ENCODE measurements around the gene FAM110A.
A peak's percentile ranks its signal among the peaks of the same experiment; 100 is the strongest.
"Not testable (repeated sequence)": the region's sequence is repeated elsewhere in the genome, so short reads cannot be mapped to it uniquely, and the experiment has no call there.

The FAM110A gene

GRCh38 chr20:819680-820322 lies 13.7 kb upstream of the FAM110A start:
- Mint-ChIP-seq H3K9me3 (no peaks in the 10 kb centered on the region), H3K27ac (peak overlapping the region; percentile 17), H3K4me3 (no peak overlapping the region), H3K36me3 (no peaks in the 10 kb centered on the region), H3K4me1 (peaks cover 12% of the 10 kb centered on the region)
- DNase-seq (ENCODE audit: low spot score in 2 of 2), result no peak
- ATAC-seq, result no peak

DNA sequence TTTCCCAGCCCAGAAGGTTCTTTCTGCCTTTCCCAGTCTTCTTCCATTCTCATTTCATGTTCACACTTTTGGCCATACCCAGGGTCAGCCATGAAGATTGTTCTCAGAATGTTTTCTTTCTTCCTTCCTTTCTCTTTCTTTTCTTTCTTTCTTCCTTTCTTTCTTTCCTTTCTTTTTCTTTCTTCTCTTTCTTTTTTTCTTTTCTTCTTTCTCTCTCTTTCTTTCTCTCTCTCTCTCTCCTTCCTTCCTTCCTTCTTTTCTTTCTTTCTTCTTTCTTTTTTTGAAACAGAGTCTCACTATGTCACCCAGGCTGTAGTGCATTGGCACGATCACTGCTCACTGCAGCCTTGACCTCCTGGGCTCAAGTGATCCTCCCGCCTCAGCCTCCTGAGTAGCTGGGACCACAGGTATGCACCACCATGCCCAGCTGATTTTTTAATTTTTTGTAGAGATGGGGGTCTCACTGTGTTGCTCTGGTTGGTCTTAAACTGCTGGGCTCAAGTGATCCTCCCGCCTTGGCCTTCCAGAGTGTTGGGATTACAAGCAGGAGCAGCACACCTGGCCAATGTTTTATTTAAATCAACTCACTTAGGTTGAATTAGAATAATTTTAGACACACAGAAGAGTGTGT lies 13.1 kb upstream of the FAM110A start:
- ATAC-seq (no peak), DNase-seq (ENCODE audit: low spot score in 2 of 2) (no peak)
- Mint-ChIP-seq H3K4me1 (peaks cover 13% of the 10 kb centered on the region), H3K9me3 (no peaks in the 10 kb centered on the region), H3K36me3 (no peaks in the 10 kb centered on the region), H3K4me3 (no peak overlapping the region), H3K27ac (peak overlapping the region; percentile 17)

GRCh38 chr20:821046-821730 lies 12.3 kb upstream of the FAM110A start:
- peak overlapping the region; percentile 75 for H3K27ac Mint-ChIP-seq
- DNase-seq (ENCODE audit: low spot score in 2 of 2) (no peak), ATAC-seq (no peak)
- H3K9me3 Mint-ChIP-seq, result no peaks in the 10 kb centered on the region
- H3K4me3 Mint-ChIP-seq, result no peak overlapping the region
- no peaks in the 10 kb centered on the region for H3K36me3 Mint-ChIP-seq
- peaks cover 14% of the 10 kb centered on the region for H3K4me1 Mint-ChIP-seq

DNA sequence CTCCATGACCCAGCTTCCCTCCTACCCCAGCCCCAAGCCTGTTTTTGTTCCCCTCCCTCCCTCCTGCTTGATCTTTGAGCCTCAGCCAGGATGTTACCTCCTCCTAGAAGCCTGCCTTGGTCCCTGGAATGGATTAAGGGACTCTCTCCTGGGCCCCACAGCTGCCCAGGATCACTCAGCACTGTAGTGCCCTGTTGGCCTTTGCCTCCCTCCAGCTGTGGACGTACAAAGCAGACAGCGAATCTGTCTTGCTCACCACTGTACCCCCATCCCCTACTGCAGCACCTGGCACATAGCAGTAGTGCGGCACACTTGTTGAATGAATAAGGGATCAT lies 11.8 kb upstream of the FAM110A start:
- Mint-ChIP-seq H3K4me1 (peaks cover 12% of the 10 kb centered on the region), H3K9me3 (no peaks in the 10 kb centered on the region), H3K36me3 (no peaks in the 10 kb centered on the region), H3K27ac (no peak overlapping the region), H3K4me3 (no peak overlapping the region)
- ATAC-seq (no peak), DNase-seq (ENCODE audit: low spot score in 2 of 2) (no peak)

- no peaks in the 10 kb centered on the region for H3K9me3 Mint-ChIP-seq
- no peak for DNase-seq (ENCODE audit: low spot score in 2 of 2)
- H3K4me3 Mint-ChIP-seq, result no peak overlapping the region
- peaks cover 12% of the 10 kb centered on the region for H3K4me1 Mint-ChIP-seq
- H3K27ac Mint-ChIP-seq, result no peak overlapping the region
- no peak for ATAC-seq
- H3K36me3 Mint-ChIP-seq, result no peaks in the 10 kb centered on the region
Measured at GRCh38 chr20:822651-823573, 10.6 kb upstream of the FAM110A start.

DNA sequence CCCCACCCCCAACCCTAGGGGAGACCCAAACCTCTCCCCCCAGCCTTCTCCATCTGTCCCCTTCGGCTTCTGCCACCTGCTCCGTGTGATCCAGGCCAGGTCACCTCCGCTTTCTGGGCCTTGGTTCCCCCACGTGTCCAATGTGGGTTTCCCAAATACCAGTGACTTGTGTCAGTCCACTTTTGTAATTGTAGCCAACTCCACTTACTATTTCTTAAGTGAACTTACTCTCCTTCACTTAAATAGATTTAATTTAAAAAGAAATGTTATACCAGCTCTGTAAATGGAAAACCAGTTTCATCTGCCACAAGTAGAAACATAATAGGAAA lies 10.0 kb upstream of the FAM110A start:
- Mint-ChIP-seq H3K4me1 (peaks cover 12% of the 10 kb centered on the region), H3K36me3 (no peaks in the 10 kb centered on the region), H3K4me3 (no peak overlapping the region), H3K27ac (no peak overlapping the region), H3K9me3 (no peaks in the 10 kb centered on the region)
- ATAC-seq, result no peak
- DNase-seq (ENCODE audit: low spot score in 2 of 2), result no peak

GRCh38 chr20:824490-824889 lies 9.0 kb upstream of the FAM110A start:
- ATAC-seq, result no peak
- no peak overlapping the region for H3K4me3 Mint-ChIP-seq
- DNase-seq (ENCODE audit: low spot score in 2 of 2), result no peak
- peaks cover 12% of the 10 kb centered on the region for H3K4me1 Mint-ChIP-seq
- H3K27ac Mint-ChIP-seq, result peak overlapping the region; percentile 16
- H3K36me3 Mint-ChIP-seq, result no peaks in the 10 kb centered on the region
- no peaks in the 10 kb centered on the region for H3K9me3 Mint-ChIP-seq

- ATAC-seq, result no peak
- Mint-ChIP-seq H3K4me3 (no peak overlapping the region), H3K4me1 (peaks cover 12% of the 10 kb centered on the region), H3K27ac (peak overlapping the region; percentile 16), H3K36me3 (no peaks in the 10 kb centered on the region), H3K9me3 (no peaks in the 10 kb centered on the region)
- no peak for DNase-seq (ENCODE audit: low spot score in 2 of 2)
Measured at GRCh38 chr20:824916-825315, 8.6 kb upstream of the FAM110A start.

- peaks cover 6% of the 10 kb centered on the region for H3K4me1 Mint-ChIP-seq
- H3K36me3 Mint-ChIP-seq, result no peaks in the 10 kb centered on the region
- H3K4me3 Mint-ChIP-seq, result no peak overlapping the region
- no peaks in the 10 kb centered on the region for H3K9me3 Mint-ChIP-seq
- DNase-seq (ENCODE audit: low spot score in 2 of 2) (no peak), ATAC-seq (no peak)
- peak overlapping the region; percentile 16 for H3K27ac Mint-ChIP-seq
Measured at GRCh38 chr20:825710-826421, 7.6 kb upstream of the FAM110A start.

GRCh38 chr20:826695-827323 lies 6.7 kb upstream of the FAM110A start:
- DNase-seq (ENCODE audit: low spot score in 2 of 2) (no peak), ATAC-seq (no peak)
- Mint-ChIP-seq H3K27ac (no peak overlapping the region), H3K36me3 (no peaks in the 10 kb centered on the region), H3K9me3 (no peaks in the 10 kb centered on the region), H3K4me1 (peaks cover 6% of the 10 kb centered on the region), H3K4me3 (no peak overlapping the region)

DNA sequence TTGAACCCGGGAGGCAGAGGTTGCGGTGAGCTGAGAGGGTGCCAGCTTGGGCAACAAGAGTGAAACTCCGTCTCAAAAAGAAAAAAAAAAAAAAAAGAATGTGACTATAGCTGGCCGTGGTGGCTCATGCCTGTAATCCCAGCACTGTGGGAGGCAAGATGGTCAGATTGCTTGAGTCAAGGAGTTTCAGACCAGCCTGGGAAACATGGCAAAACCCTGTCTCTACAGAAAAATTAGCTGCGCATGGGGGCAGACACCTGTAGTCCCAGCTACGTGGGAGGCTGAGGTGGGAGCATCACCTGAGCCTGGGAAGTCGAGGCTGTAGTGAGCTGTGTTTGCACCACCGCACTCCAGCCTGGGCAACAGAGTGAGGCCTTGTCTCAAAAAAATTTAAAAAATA lies 5.5 kb upstream of the FAM110A start:
- not testable (repeated sequence) for DNase-seq (ENCODE audit: low spot score in 2 of 2); H3K4me1 Mint-ChIP-seq; H3K4me3 Mint-ChIP-seq; H3K36me3 Mint-ChIP-seq; ATAC-seq; H3K9me3 Mint-ChIP-seq; H3K27ac Mint-ChIP-seq

DNA sequence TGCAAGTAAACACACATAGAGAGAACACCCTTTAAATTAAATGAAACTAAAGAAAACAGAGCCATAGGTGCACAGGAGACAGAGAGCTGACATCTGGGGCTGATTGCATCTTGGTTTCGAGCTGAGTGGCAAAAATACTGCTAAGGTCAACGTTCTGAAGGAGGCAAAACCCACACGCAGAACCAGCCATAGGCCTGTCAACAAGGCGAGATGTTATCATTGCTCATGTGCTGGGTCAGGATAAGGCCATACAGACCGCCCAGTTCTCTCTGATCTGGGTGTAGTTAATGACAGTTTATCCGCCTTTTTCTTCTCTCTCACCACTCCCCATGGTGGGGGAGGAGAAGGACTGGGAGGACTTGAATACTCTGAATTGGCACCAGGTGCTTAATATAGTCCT lies 4.5 kb upstream of the FAM110A start:
- ATAC-seq (no peak), DNase-seq (ENCODE audit: low spot score in 2 of 2) (no peak)
- H3K9me3 Mint-ChIP-seq, result no peaks in the 10 kb centered on the region
- peaks cover 13% of the 10 kb centered on the region for H3K4me1 Mint-ChIP-seq
- peaks cover 6% of the 10 kb centered on the region for H3K36me3 Mint-ChIP-seq
- no peak overlapping the region for H3K27ac Mint-ChIP-seq
- H3K4me3 Mint-ChIP-seq, result no peak overlapping the region

DNA sequence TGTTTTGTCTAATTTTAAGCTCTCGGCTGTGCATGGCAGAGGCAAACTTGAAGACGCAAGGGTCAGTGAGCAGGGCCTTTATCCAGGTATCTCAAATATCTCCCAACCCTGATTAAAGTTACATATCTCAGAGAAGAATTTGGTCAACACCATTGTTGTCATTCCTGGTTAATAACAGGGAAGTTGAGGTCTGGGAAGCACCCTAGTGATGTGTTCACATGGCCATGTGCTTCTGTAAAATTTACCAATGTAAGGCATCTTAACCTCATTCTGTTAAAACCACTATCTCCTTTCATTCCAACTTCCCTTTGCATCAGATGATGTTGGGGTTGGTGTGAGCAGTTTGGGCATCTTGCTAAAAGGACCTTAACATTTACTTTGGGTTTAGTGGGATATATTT lies 4.0 kb upstream of the FAM110A start:
- DNase-seq (ENCODE audit: low spot score in 2 of 2), result no peak
- ATAC-seq, result no peak
- peaks cover 18% of the 10 kb centered on the region for H3K4me1 Mint-ChIP-seq
- H3K36me3 Mint-ChIP-seq, result peaks cover 6% of the 10 kb centered on the region
- H3K27ac Mint-ChIP-seq, result no peak overlapping the region
- H3K4me3 Mint-ChIP-seq, result no peak overlapping the region
- H3K9me3 Mint-ChIP-seq, result no peaks in the 10 kb centered on the region

GRCh38 chr20:830011-830521 lies 3.4 kb upstream of the FAM110A start:
- no peak overlapping the region for H3K4me3 Mint-ChIP-seq
- H3K9me3 Mint-ChIP-seq, result no peaks in the 10 kb centered on the region
- no peak for ATAC-seq
- H3K4me1 Mint-ChIP-seq, result peaks cover 23% of the 10 kb centered on the region
- peaks cover 6% of the 10 kb centered on the region for H3K36me3 Mint-ChIP-seq
- no peak overlapping the region for H3K27ac Mint-ChIP-seq
- no peak for DNase-seq (ENCODE audit: low spot score in 2 of 2)
